ENCODE measurements around the gene CYP4V2.

- no peak for TF ChIP-seq MAX (IDR thresholded peaks at IDR 0.05)
- TF ChIP-seq TCF12 (IDR thresholded peaks at IDR 0.05; ENCODE audit: low read depth) = no peak
- no peak for TF ChIP-seq TAF1 (IDR thresholded peaks at IDR 0.05; ENCODE audit: low read depth)
- no peak for TF ChIP-seq USF1 (IDR thresholded peaks at IDR 0.05)
- TF ChIP-seq REST (IDR thresholded peaks at IDR 0.05; ENCODE audit: low read depth) = no peak
- no peak for TF ChIP-seq NFIC (IDR thresholded peaks at IDR 0.05)
- TF ChIP-seq YY1 (IDR thresholded peaks at IDR 0.05; ENCODE audit: low read depth) = no peak
- TF ChIP-seq ZBTB7A (IDR thresholded peaks at IDR 0.05; ENCODE audit: low read depth) = no peak
- TF ChIP-seq RAD21 (IDR thresholded peaks at IDR 0.05; ENCODE audit: low read depth) = no peak
- no peak for TF ChIP-seq EP300 (IDR thresholded peaks at IDR 0.05; ENCODE audit: borderline replicate concordance)
- no peak for TF ChIP-seq CREB1 (IDR thresholded peaks at IDR 0.05; ENCODE audit: low read depth)
Observed at GRCh38 chr4:186196063-186196462, 4.7 kb downstream of the CYP4V2 start.

Measured in Ishikawa (cell line).